ENCODE results near the gene SORBS1.

DNA sequence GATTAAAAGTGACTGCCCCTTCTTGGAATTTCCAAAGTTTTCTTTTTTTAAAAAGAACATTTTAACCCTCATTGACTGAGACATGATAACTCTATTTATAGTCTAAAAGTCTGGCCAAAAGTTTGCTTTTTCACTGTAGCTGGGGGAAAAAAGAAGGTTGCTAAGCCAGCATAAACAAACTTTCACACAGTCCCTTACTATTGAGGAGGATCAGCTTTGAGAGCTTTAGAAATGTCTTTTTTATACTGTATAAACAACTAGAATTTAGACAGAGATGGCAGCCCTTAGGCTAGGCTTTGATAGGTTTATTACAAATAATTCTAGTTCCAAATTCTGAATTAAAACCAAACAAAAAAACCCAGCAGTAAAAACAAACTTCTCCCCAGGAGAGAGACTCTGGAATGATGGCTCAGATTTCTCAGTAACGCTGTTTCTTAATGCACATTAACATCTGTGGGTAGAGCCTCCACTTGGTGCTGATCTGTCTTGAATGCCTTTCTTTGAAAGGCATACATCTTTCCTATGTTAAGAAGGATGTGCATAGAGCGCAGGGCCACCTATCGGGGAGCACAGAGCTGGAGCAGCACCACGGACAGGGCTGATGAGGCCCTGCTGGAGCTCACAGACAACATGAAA, 169.5 kb downstream of the SORBS1 start:
- TF ChIP-seq, protein P1, sequence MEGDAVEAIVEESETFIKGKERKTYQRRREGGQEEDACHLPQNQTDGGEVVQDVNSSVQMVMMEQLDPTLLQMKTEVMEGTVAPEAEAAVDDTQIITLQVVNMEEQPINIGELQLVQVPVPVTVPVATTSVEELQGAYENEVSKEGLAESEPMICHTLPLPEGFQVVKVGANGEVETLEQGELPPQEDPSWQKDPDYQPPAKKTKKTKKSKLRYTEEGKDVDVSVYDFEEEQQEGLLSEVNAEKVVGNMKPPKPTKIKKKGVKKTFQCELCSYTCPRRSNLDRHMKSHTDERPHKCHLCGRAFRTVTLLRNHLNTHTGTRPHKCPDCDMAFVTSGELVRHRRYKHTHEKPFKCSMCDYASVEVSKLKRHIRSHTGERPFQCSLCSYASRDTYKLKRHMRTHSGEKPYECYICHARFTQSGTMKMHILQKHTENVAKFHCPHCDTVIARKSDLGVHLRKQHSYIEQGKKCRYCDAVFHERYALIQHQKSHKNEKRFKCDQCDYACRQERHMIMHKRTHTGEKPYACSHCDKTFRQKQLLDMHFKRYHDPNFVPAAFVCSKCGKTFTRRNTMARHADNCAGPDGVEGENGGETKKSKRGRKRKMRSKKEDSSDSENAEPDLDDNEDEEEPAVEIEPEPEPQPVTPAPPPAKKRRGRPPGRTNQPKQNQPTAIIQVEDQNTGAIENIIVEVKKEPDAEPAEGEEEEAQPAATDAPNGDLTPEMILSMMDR (IDR thresholded peaks at IDR 0.05; ENCODE audit: low read length), result no peak
- TF ChIP-seq EZH2 (optimal IDR thresholded peaks at IDR 0.05; ENCODE audit: low read depth, low read length) (no peak), EZH2phosphoT487 (IDR thresholded peaks at IDR 0.05; ENCODE audit: low read length) (no peak)
